Measurements from ENCODE around the gene ASTL. TPM values are rescaled to one million over a fixed set of nuclear protein-coding genes. Genes with fewer than 3 reads are reported as not detected.

The ASTL gene
- total RNA-seq, 3 donors from 2014 or later (not counting 1 experiment from before 2014, with no cell fraction given): 5.5 to 11.3 (median 8.8) TPM

- Histone ChIP-seq H3K36me3 (ENCODE audit: control insufficient read depth, insufficient read depth, low read length) (no peaks in the 10 kb centered on the region), H3K27me3 (ENCODE audit: control insufficient read depth, insufficient read depth, low read length) (no peaks in the 10 kb centered on the region), H3K27ac (ENCODE audit: low read length) (peak overlapping the region; percentile 54), H3K9me3 (ENCODE audit: control insufficient read depth, insufficient read depth, low read length) (no peaks in the 10 kb centered on the region), H3K4me1 (ENCODE audit: control insufficient read depth, insufficient read depth, low read length) (peaks cover 66% of the 10 kb centered on the region), H3K4me3 (ENCODE audit: low read length) (no peak overlapping the region)
- TF ChIP-seq CTCF (IDR thresholded peaks at IDR 0.05): no peak
- peaks cover 27 to 56% of the 10 kb centered on the region in 2 donors for H3K4me1 Mint-ChIP-seq
- H3K4me3 Mint-ChIP-seq: no peak overlapping the region
- 70% methylated on average over 5 of the region's 5 CpGs for WGBS (ENCODE audit: insufficient coverage)
- H3K27ac Mint-ChIP-seq: peak overlapping the region; percentile 74 to 92
- no peaks in the 10 kb centered on the region for H3K27me3 Mint-ChIP-seq (ENCODE audit: low read depth in 2 of 2)
- H3K36me3 Mint-ChIP-seq: no peaks in the 10 kb centered on the region
- ATAC-seq (no peak), DNase-seq (peak in 1 of 2 donors; percentile 25)
- intact Hi-C loops (cut with micrococcal nuclease): loop anchor here (1.0 kb wide), 1 partner anchor 7 kb away; no protein-coding TSS in a partner anchor
- no peaks in the 10 kb centered on the region for H3K9me3 Mint-ChIP-seq
Measured at GRCh38 chr2:96156926-96157648, 18.8 kb upstream of the ASTL start.

GRCh38 chr2:96156011-96156820, 17.9 kb upstream of the ASTL start:
- Mint-ChIP-seq H3K4me1 (peaks cover 20 to 58% of the 10 kb centered on the region in 2 donors), H3K9me3 (no peaks in the 10 kb centered on the region), H3K27me3 (ENCODE audit: low read depth in 2 of 2) (no peaks in the 10 kb centered on the region), H3K27ac (peak overlapping the region; percentile 74 to 92), H3K4me3 (no peak overlapping the region), H3K36me3 (no peaks in the 10 kb centered on the region)
- Histone ChIP-seq H3K27ac (ENCODE audit: low read length) (peak overlapping the region; percentile 31), H3K4me1 (ENCODE audit: control insufficient read depth, insufficient read depth, low read length) (peaks cover 61% of the 10 kb centered on the region), H3K36me3 (ENCODE audit: control insufficient read depth, insufficient read depth, low read length) (no peaks in the 10 kb centered on the region), H3K9me3 (ENCODE audit: control insufficient read depth, insufficient read depth, low read length) (no peaks in the 10 kb centered on the region), H3K27me3 (ENCODE audit: control insufficient read depth, insufficient read depth, low read length) (no peaks in the 10 kb centered on the region), H3K4me3 (ENCODE audit: low read length) (no peak overlapping the region)
- no peak for TF ChIP-seq CTCF (IDR thresholded peaks at IDR 0.05)
- DNase-seq (peak in 1 of 2 donors; percentile 78), ATAC-seq (peak; percentile 40 to 67 (median 46))
- WGBS (ENCODE audit: insufficient coverage): 65% methylated on average over 9 of the region's 10 CpGs
- intact Hi-C loops (cut with micrococcal nuclease): loop anchor here (1.0 kb wide), 1 partner anchor 8 kb away; no protein-coding TSS in a partner anchor

GRCh38 chr2:96154506-96155380, 16.4 kb upstream of the ASTL start:
- 94% methylated on average over 16 of the region's 16 CpGs for WGBS (ENCODE audit: insufficient coverage)
- TF ChIP-seq CTCF (IDR thresholded peaks at IDR 0.05): no peak
- H3K4me3 ChIP-seq (ENCODE audit: low read length): no peak overlapping the region
- H3K27ac ChIP-seq (ENCODE audit: low read length): no peak overlapping the region
- H3K9me3 ChIP-seq (ENCODE audit: control insufficient read depth, insufficient read depth, low read length): no peaks in the 10 kb centered on the region
- Mint-ChIP-seq H3K4me3 (no peak overlapping the region), H3K9me3 (no peaks in the 10 kb centered on the region), H3K27me3 (ENCODE audit: low read depth in 2 of 2) (no peaks in the 10 kb centered on the region), H3K4me1 (peaks cover 8 to 50% of the 10 kb centered on the region in 2 donors), H3K27ac (peak overlapping the region in 1 of 2 donors; percentile 51), H3K36me3 (no peaks in the 10 kb centered on the region)
- no peaks in the 10 kb centered on the region for H3K27me3 ChIP-seq (ENCODE audit: control insufficient read depth, insufficient read depth, low read length)
- DNase-seq (peak in 1 of 2 donors; percentile 4), ATAC-seq (no peak)
- intact Hi-C loops (cut with micrococcal nuclease): no loop called here
- H3K4me1 ChIP-seq (ENCODE audit: control insufficient read depth, insufficient read depth, low read length): peaks cover 55% of the 10 kb centered on the region
- H3K36me3 ChIP-seq (ENCODE audit: control insufficient read depth, insufficient read depth, low read length): no peaks in the 10 kb centered on the region

Measured in natural killer cell (primary cell).